NB4 (cell line): ENCODE results near the gene EPS8.

Experiments used
- DNase-seq: peaks from one replicate; pipeline ENCODE4 v3.0.0; 2010; ENCODE audit warnings: low read depth
- H3K4me3 ChIP-seq: one replicate; pipeline ENCODE4 v1.5.1; 2011; ENCODE audit warnings: mild to moderate bottlenecking, low read depth, low read length, moderate library complexity
- MAX ChIP-seq: IDR thresholded peaks from 2 replicates; pipeline ENCODE4 v1.6.1; 2011; ENCODE audit warnings: low read depth, low read length
- MYC ChIP-seq: IDR thresholded peaks from 2 replicates; pipeline ENCODE4 v1.6.1; 2011; ENCODE audit warnings: low read depth, low read length
- POLR2A ChIP-seq: IDR thresholded peaks from 2 replicates; pipeline ENCODE4 v1.6.1; 2011; ENCODE audit warnings: mild to moderate bottlenecking; ENCODE audit not compliant: insufficient read length; ENCODE audit errors: extremely low read depth
- TF ChIP-seq, protein P1 (sequence below): IDR thresholded peaks from one replicate; pipeline ENCODE4 v1.5.1; 2012; ENCODE audit warnings: low read depth, low read length

The EPS8 gene

GRCh38 chr12:15662303-15662980 is 126.7 kb downstream of the EPS8 start:
- DNase-seq, result no peak
- TF ChIP-seq, protein P1, sequence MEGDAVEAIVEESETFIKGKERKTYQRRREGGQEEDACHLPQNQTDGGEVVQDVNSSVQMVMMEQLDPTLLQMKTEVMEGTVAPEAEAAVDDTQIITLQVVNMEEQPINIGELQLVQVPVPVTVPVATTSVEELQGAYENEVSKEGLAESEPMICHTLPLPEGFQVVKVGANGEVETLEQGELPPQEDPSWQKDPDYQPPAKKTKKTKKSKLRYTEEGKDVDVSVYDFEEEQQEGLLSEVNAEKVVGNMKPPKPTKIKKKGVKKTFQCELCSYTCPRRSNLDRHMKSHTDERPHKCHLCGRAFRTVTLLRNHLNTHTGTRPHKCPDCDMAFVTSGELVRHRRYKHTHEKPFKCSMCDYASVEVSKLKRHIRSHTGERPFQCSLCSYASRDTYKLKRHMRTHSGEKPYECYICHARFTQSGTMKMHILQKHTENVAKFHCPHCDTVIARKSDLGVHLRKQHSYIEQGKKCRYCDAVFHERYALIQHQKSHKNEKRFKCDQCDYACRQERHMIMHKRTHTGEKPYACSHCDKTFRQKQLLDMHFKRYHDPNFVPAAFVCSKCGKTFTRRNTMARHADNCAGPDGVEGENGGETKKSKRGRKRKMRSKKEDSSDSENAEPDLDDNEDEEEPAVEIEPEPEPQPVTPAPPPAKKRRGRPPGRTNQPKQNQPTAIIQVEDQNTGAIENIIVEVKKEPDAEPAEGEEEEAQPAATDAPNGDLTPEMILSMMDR, result no peak
- TF ChIP-seq POLR2A (no peak), MYC (no peak), MAX (no peak)
- no peak overlapping the region for H3K4me3 ChIP-seq

DNA sequence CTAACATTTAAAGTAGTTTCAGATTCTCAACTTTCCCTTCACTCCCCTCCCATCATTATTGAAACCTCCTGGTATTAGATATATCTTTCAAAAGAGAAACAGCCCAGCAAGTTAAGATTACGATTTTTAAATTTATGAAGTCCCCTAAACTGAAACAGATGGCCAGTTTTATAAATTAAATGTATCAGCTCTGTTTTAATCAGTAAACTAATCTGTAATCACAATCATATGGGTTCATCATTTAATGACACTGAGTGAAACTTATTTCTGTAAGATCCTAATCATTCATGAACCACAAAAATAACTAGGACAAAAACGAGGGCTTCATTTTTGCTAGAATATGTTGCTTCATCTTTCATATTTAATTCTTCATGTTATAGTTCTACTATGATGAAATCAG is 137.8 kb downstream of the EPS8 start:
- no peak for DNase-seq
- TF ChIP-seq MAX (no peak), MYC (no peak), POLR2A (no peak)
- TF ChIP-seq, protein P1, result no peak
- no peak overlapping the region for H3K4me3 ChIP-seq

DNA sequence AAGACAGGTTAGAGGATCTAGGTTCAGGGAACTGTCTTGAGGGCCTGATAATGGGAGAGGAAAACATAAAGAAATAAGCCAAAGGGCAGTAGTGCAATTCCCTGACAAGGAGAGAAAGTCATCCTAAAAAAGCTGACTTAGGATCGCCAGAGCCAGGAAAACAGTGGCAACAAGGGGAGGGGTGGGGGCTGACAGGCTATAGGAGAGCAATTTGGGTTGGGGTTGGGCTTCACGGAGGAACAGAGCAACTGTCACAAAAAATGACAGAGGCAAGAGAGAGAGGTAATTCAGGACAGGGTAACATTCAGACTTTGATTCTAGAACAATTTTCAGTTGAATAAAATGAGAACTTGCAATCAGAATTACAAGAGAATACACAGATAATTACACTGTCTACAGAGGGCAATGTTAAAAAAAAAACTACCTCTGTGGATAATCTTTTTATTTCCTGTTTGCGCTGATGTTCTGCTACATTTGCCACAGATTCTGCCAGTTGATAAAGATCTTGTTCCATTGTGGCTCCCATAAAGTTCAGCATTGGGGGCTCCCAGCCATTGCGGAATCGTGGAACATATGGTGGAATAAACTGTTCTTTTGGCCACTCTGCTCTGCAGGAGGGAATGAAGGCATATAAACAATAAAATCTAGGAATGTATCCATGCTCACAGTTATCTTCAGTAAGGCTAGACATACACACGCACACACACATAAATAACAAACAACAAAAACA is 138.6 kb downstream of the EPS8 start:
- no peak overlapping the region for H3K4me3 ChIP-seq
- TF ChIP-seq MAX, result no peak
- TF ChIP-seq POLR2A, result no peak
- no peak for TF ChIP-seq MYC
- TF ChIP-seq, protein P1, result no peak
- DNase-seq, result no peak

DNA sequence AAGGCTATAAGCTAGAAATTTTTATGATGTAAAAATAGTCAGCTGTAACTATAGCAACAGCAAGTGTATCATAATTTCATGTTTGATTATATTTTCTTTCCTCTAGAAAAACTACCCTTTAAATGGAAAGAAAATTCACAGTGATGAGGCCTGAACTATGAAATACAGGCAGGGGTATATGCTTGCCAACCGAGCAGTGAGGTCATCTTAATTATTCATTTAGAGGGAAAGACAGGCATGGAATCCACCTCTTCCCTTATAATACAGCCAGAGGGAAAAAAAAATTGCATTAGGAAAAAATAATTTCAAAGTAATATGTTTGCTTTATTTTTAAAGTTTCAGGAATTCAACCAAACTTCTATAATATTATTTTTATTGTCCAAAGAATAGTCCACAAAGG is 139.8 kb downstream of the EPS8 start:
- no peak for TF ChIP-seq MYC
- TF ChIP-seq, protein P1, result no peak
- no peak for TF ChIP-seq MAX
- TF ChIP-seq POLR2A, result no peak
- no peak for DNase-seq
- no peak overlapping the region for H3K4me3 ChIP-seq

DNA sequence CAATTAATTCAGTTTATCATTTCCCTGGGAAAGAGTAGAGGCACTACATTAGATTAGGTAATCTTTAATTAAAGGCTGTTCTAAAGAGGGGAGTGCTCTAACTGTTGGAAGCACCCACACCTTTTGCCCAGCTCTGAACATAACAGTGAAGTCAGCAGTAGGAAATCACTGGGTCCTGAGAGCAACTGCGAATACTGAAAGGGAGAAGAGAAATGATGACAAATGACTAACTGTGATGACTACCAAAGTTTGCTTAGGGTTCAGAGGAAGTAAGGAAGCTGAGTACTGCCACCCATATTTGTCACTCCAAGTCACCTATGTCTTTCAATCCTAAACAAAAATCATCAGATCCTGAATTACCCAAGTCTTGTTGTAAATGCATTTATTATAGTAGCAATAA is 140.6 kb downstream of the EPS8 start:
- H3K4me3 ChIP-seq, result no peak overlapping the region
- TF ChIP-seq, protein P1, result no peak
- no peak for TF ChIP-seq MAX
- no peak for TF ChIP-seq POLR2A
- no peak for TF ChIP-seq MYC
- no peak for DNase-seq
